ENCODE data around the gene ALDH3A1.

Gene ALDH3A1

GRCh38 chr17:19759568-19760549 lies 11.8 kb upstream of the ALDH3A1 start:
- no peak for DNase-seq

GRCh38 chr17:19757536-19758180 lies 9.6 kb upstream of the ALDH3A1 start:
- no peak for DNase-seq

- DNase-seq: no peak
Observed at GRCh38 chr17:19756546-19756945, 8.4 kb upstream of the ALDH3A1 start.

- DNase-seq: no peak
Observed at GRCh38 chr17:19755821-19756510, 7.9 kb upstream of the ALDH3A1 start.

GRCh38 chr17:19755392-19755791 lies 7.3 kb upstream of the ALDH3A1 start:
- DNase-seq: no peak

GRCh38 chr17:19753661-19754463 lies 5.8 kb upstream of the ALDH3A1 start:
- DNase-seq: no peak

- DNase-seq: no peak
Observed at GRCh38 chr17:19753051-19753509, 5.0 kb upstream of the ALDH3A1 start.

GRCh38 chr17:19752216-19753050 lies 4.3 kb upstream of the ALDH3A1 start:
- DNase-seq: no peak

- no peak for DNase-seq
Observed at GRCh38 chr17:19750835-19751234, 2.7 kb upstream of the ALDH3A1 start.

GRCh38 chr17:19750020-19750572 lies 2.0 kb upstream of the ALDH3A1 start:
- no peak for DNase-seq

GRCh38 chr17:19748807-19749193 lies 702 bp upstream of the ALDH3A1 start:
- DNase-seq: no peak

- DNase-seq: no peak
Observed at GRCh38 chr17:19747159-19747719, 859 bp downstream of the ALDH3A1 start.

- DNase-seq: no peak
Observed at GRCh38 chr17:19746517-19746916, 1.6 kb downstream of the ALDH3A1 start.

- DNase-seq: no peak
Observed at GRCh38 chr17:19744922-19745757, 3.0 kb downstream of the ALDH3A1 start.

GRCh38 chr17:19744492-19744891 lies 3.6 kb downstream of the ALDH3A1 start:
- DNase-seq: no peak

GRCh38 chr17:19743101-19744100 lies 4.7 kb downstream of the ALDH3A1 start:
- no peak for DNase-seq

GRCh38 chr17:19742495-19742894 lies 5.6 kb downstream of the ALDH3A1 start:
- no peak for DNase-seq

GRCh38 chr17:19741832-19742457 lies 6.2 kb downstream of the ALDH3A1 start:
- no peak for DNase-seq

All from NCI-H2081 treated with DMSO at 0.1 percent for 48 hours (cell line).